SK-N-SH treated with all-trans-retinoic acid at 6 μM for 48 hours (cell line): ENCODE measurements around the gene MTARC2.
"Not testable (repeated sequence)": the region's sequence is repeated elsewhere in the genome, so short reads cannot be mapped to it uniquely, and the experiment has no call there.

ENCODE experiments used
- ATAC-seq: fragments of 200-7000 bp; cut with Tn5 transposase; 3 replicates; pipeline ENCODE4 v1.9.1; 2020; ENCODE audit warnings: mild to moderate bottlenecking, moderate library complexity
- ARNTL ChIP-seq: fragments of 450-650 bp; formaldehyde crosslinking; IDR thresholded peaks from 2 replicates; pipeline ENCODE4 v1.5.0; 2020; ENCODE audit warnings: low read depth, mild to moderate bottlenecking, moderate library complexity, borderline replicate concordance
- BACH2 ChIP-seq: fragments of 250-450 bp; sonication (Bioruptor Pico); IDR thresholded peaks from 2 replicates; pipeline ENCODE4 v1.9.0; 2021; ENCODE audit warnings: mild to moderate bottlenecking, borderline replicate concordance
- CREB5 ChIP-seq: fragments of 250-450 bp; sonication (Bioruptor Pico); IDR thresholded peaks from 2 replicates; pipeline ENCODE4 v1.5.1; 2020; ENCODE audit warnings: low read depth, mild to moderate bottlenecking, moderate library complexity
- CSRNP3 ChIP-seq: fragments of 250-450 bp; sonication (Bioruptor Pico); IDR thresholded peaks from 2 replicates; pipeline ENCODE4 v1.5.1; 2021; ENCODE audit warnings: mild to moderate bottlenecking, moderate library complexity
- ESRRG ChIP-seq: fragments of 250-450 bp; sonication (Bioruptor Pico); IDR thresholded peaks from 2 replicates; pipeline ENCODE4 v1.6.1; 2021; ENCODE audit warnings: mild to moderate bottlenecking
- GLIS3 ChIP-seq: fragments of 250-450 bp; sonication (Bioruptor Pico); IDR thresholded peaks from 2 replicates; pipeline ENCODE4 v1.5.0; 2020; ENCODE audit warnings: mild to moderate bottlenecking, moderate library complexity
- ISL1 ChIP-seq: fragments of 250-450 bp; sonication (Bioruptor Pico); IDR thresholded peaks from 2 replicates; pipeline ENCODE4 v2.1.2; 2022; ENCODE audit warnings: mild to moderate bottlenecking, moderate library complexity
- OSR1 ChIP-seq: fragments of 250-450 bp; sonication (Bioruptor Pico); IDR thresholded peaks from 2 replicates; pipeline ENCODE4 v1.8.0; 2022; ENCODE audit warnings: moderate library complexity, mild to moderate bottlenecking, inconsistent platforms
- PATZ1 ChIP-seq: fragments of 250-450 bp; sonication (Bioruptor Pico); IDR thresholded peaks from 2 replicates; pipeline ENCODE4 v1.8.0; 2020; ENCODE audit warnings: mild to moderate bottlenecking, moderate library complexity, borderline replicate concordance
- PPARA ChIP-seq: fragments of 250-450 bp; sonication (Bioruptor Pico); IDR thresholded peaks from 2 replicates; pipeline ENCODE4 v1.5.0; 2020; ENCODE audit warnings: mild to moderate bottlenecking, borderline replicate concordance
- RARB ChIP-seq: fragments of 250-450 bp; sonication (Bioruptor Pico); IDR thresholded peaks from 2 replicates; pipeline ENCODE4 v1.8.0; 2021; ENCODE audit warnings: mild to moderate bottlenecking, moderate library complexity
- SNAI2 ChIP-seq: fragments of 250-450 bp; sonication (Bioruptor Pico); IDR thresholded peaks from 2 replicates; pipeline ENCODE4 v1.5.0; 2020; ENCODE audit warnings: mild to moderate bottlenecking, moderate library complexity
- TCF4 ChIP-seq: fragments of 250-450 bp; sonication (Bioruptor Pico); IDR thresholded peaks from 2 replicates; pipeline ENCODE4 v1.8.0; 2021; ENCODE audit warnings: mild to moderate bottlenecking, moderate library complexity, borderline replicate concordance
- TOX ChIP-seq: fragments of 250-450 bp; sonication (Bioruptor Pico); IDR thresholded peaks from 2 replicates; pipeline ENCODE4 v1.8.0; 2021; ENCODE audit warnings: mild to moderate bottlenecking, moderate library complexity, borderline replicate concordance
- ZFP3 ChIP-seq: fragments of 250-450 bp; sonication (Bioruptor Pico); IDR thresholded peaks from 2 replicates; pipeline ENCODE4 v1.5.0; 2020; ENCODE audit warnings: mild to moderate bottlenecking, moderate library complexity
- ZNF565 ChIP-seq: fragments of 450-650 bp; formaldehyde crosslinking; conservative IDR thresholded peaks from 2 replicates; pipeline ENCODE4 v1.5.0; 2020; ENCODE audit warnings: low read depth, mild to moderate bottlenecking, moderate library complexity
- ZNF8 ChIP-seq: fragments of 450-650 bp; formaldehyde crosslinking; IDR thresholded peaks from 2 replicates; pipeline ENCODE4 v1.5.0; 2020; ENCODE audit warnings: mild to moderate bottlenecking, moderate library complexity

The MTARC2 gene

GRCh38 chr1:220708936-220709801 is 39.0 kb upstream of the MTARC2 start:
- no peak for ATAC-seq
- no peak for TF ChIP-seq ZNF8
- TF ChIP-seq PPARA (CRISPR knock-in tag), result no peak
- TF ChIP-seq RARB (CRISPR knock-in tag), result no peak
- no peak for TF ChIP-seq ZNF565 (CRISPR knock-in tag)
- no peak for TF ChIP-seq CSRNP3 (CRISPR knock-in tag)
- no peak for TF ChIP-seq GLIS3 (CRISPR knock-in tag)
- TF ChIP-seq TOX, result no peak
- no peak for TF ChIP-seq ARNTL (CRISPR knock-in tag)
- TF ChIP-seq ISL1, result no peak
- TF ChIP-seq TCF4 (CRISPR knock-in tag), result no peak
- TF ChIP-seq PATZ1 (CRISPR knock-in tag), result no peak
- TF ChIP-seq ESRRG (CRISPR knock-in tag), result no peak
- no peak for TF ChIP-seq ZFP3 (CRISPR knock-in tag)

- TF ChIP-seq ISL1 (no peak), ZNF565 (CRISPR knock-in tag) (no peak), TOX (no peak)
- no peak for ATAC-seq
Measured at GRCh38 chr1:220710333-220710732, 37.8 kb upstream of the MTARC2 start.

- TF ChIP-seq OSR1 (CRISPR knock-in tag) (no peak), ZFP3 (CRISPR knock-in tag) (no peak), SNAI2 (CRISPR knock-in tag) (no peak), PATZ1 (CRISPR knock-in tag) (no peak), ZNF565 (CRISPR knock-in tag) (no peak), BACH2 (CRISPR knock-in tag) (no peak), CREB5 (CRISPR knock-in tag) (no peak), TCF4 (CRISPR knock-in tag) (no peak)
- no peak for ATAC-seq
Measured at GRCh38 chr1:220711056-220711809, 36.9 kb upstream of the MTARC2 start.

- ATAC-seq, result not testable (repeated sequence)
Measured at GRCh38 chr1:220715986-220716385, 32.1 kb upstream of the MTARC2 start.
